Measurements from ENCODE around the gene DNAI1. TPM values are rescaled to one million over a fixed set of nuclear protein-coding genes. Genes with fewer than 3 reads are reported as not detected.
A peak's percentile ranks its signal among the peaks of the same experiment; 100 is the strongest.

Gene DNAI1
- total and polyA plus RNA-seq, 2 experiments from 2014 or later: 0.57 TPM; not detected in 1

DNA sequence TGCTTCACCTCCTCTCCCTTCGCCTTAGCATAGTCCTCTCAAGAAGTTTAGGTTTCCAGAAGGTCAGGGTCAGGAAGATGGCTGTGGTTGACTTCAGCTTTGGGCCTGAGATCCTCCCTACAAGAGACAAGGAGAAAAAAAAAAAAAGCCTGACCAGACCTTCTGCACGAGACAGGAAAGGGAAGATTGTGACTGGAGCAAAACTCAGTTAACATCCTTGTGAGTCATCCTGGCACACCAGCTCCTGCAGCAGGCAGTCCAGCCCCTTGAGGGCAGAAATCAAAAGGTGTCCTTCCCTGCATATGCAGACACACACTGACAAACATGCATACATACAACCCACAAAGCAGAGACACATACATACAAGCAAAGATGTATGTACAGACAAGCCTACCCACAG, 82.2 kb downstream of the DNAI1 start:
- Histone ChIP-seq H3K36me3 (replicated peaks; ENCODE audit: insufficient read depth, low read depth) (no peaks in the 10 kb centered on the region), H3K4me3 (no peak overlapping the region), H3K79me2 (no peaks in the 10 kb centered on the region), H2AFZ (no peak overlapping the region), H3K27me3 (peaks cover 6% of the 10 kb centered on the region), H3K9me2 (replicated peaks; ENCODE audit: insufficient read depth) (no peaks in the 10 kb centered on the region), H3K4me2 (no peak overlapping the region), H4K20me1 (ENCODE audit: insufficient read depth, poor library complexity, severe bottlenecking) (no peaks in the 10 kb centered on the region), H3K27ac (no peak overlapping the region), H3K9me3 (ENCODE audit: low read depth) (no peaks in the 10 kb centered on the region), H3K4me1 (ENCODE audit: insufficient read depth) (no peaks in the 10 kb centered on the region)
- WGBS (ENCODE audit: low lambda C conversion rate, missing lambda C conversion rate): 68% methylated on average over 2 of the region's 2 CpGs
- TF ChIP-seq, protein P1, sequence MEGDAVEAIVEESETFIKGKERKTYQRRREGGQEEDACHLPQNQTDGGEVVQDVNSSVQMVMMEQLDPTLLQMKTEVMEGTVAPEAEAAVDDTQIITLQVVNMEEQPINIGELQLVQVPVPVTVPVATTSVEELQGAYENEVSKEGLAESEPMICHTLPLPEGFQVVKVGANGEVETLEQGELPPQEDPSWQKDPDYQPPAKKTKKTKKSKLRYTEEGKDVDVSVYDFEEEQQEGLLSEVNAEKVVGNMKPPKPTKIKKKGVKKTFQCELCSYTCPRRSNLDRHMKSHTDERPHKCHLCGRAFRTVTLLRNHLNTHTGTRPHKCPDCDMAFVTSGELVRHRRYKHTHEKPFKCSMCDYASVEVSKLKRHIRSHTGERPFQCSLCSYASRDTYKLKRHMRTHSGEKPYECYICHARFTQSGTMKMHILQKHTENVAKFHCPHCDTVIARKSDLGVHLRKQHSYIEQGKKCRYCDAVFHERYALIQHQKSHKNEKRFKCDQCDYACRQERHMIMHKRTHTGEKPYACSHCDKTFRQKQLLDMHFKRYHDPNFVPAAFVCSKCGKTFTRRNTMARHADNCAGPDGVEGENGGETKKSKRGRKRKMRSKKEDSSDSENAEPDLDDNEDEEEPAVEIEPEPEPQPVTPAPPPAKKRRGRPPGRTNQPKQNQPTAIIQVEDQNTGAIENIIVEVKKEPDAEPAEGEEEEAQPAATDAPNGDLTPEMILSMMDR (IDR thresholded peaks at IDR 0.05; ENCODE audit: poor library complexity): no peak
- no peak for TF ChIP-seq EZH2 (IDR thresholded peaks at IDR 0.05; ENCODE audit: borderline replicate concordance)
- no peak for TF ChIP-seq EZH2phosphoT487 (IDR thresholded peaks at IDR 0.05; ENCODE audit: low read depth, severe bottlenecking, unreplicated experiment)
- DNase-seq (ENCODE audit: low spot score): peak; percentile 42

DNA sequence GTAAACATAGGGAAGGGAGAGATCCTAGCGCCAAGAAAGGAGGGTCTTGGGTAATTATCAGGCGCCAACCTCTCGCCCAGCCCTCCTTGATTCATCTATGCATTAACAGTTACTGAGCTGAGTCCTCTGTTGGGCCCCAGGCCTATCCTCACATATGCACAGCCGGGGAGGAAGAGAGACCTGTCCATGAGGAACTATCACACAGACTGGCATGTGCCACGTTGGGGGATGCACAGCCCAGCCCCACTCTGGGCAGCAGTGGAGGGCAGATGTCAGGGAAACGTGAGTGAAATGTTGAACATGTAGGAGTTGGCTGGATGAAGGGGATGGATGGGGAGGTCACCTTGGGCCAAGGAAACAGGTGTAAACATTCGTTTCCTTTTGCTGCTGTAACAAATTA, 82.9 kb downstream of the DNAI1 start:
- H3K27me3 ChIP-seq: peaks cover 6% of the 10 kb centered on the region
- DNase-seq (ENCODE audit: low spot score): no peak
- no peak for TF ChIP-seq EZH2phosphoT487 (IDR thresholded peaks at IDR 0.05; ENCODE audit: low read depth, severe bottlenecking, unreplicated experiment)
- TF ChIP-seq, protein P1 (IDR thresholded peaks at IDR 0.05; ENCODE audit: poor library complexity): no peak
- TF ChIP-seq EZH2 (IDR thresholded peaks at IDR 0.05; ENCODE audit: borderline replicate concordance): no peak

DNA sequence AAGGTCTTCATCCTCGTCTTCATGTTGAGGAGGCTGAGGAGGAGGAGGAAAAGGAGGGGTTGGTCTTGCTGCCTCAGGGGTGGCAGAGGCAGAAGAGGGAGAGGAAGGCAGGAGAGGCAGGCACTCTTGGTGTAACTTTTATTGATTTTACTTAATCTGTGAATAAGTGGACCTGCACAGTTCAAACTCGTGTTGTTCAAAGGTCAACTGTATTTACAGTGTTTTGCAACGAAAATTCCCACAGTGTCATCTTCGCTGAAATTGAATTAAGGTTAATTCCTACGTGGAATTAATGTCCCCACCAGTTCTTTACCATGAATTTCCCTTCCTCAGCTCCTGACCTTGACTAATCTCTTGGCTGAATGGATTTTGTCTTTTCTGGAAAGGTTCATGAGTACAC, 85.4 kb downstream of the DNAI1 start:
- no peaks in the 10 kb centered on the region for H3K79me2 ChIP-seq
- TF ChIP-seq, protein P1 (IDR thresholded peaks at IDR 0.05; ENCODE audit: poor library complexity): no peak
- no peak for TF ChIP-seq EZH2 (IDR thresholded peaks at IDR 0.05; ENCODE audit: borderline replicate concordance)
- H4K20me1 ChIP-seq (ENCODE audit: insufficient read depth, poor library complexity, severe bottlenecking): no peaks in the 10 kb centered on the region
- H3K27ac ChIP-seq: no peak overlapping the region
- no peaks in the 10 kb centered on the region for H3K36me3 ChIP-seq (replicated peaks; ENCODE audit: insufficient read depth, low read depth)
- no peak for DNase-seq (ENCODE audit: low spot score)
- H3K4me2 ChIP-seq: no peak overlapping the region
- H3K9me2 ChIP-seq (replicated peaks; ENCODE audit: insufficient read depth): no peaks in the 10 kb centered on the region
- H3K4me3 ChIP-seq: no peak overlapping the region
- 67% methylated on average over 5 of the region's 5 CpGs for WGBS (ENCODE audit: low lambda C conversion rate, missing lambda C conversion rate)
- H2AFZ ChIP-seq: no peak overlapping the region
- H3K4me1 ChIP-seq (ENCODE audit: insufficient read depth): no peaks in the 10 kb centered on the region
- H3K27me3 ChIP-seq: peaks cover 9% of the 10 kb centered on the region
- no peaks in the 10 kb centered on the region for H3K9me3 ChIP-seq (ENCODE audit: low read depth)

More for the DNA sequence above, 82.9 kb downstream of the DNAI1 start:
- Histone ChIP-seq H3K9me2 (replicated peaks; ENCODE audit: insufficient read depth) (no peaks in the 10 kb centered on the region), H3K9me3 (ENCODE audit: low read depth) (no peaks in the 10 kb centered on the region), H2AFZ (no peak overlapping the region), H3K4me3 (no peak overlapping the region), H4K20me1 (ENCODE audit: insufficient read depth, poor library complexity, severe bottlenecking) (no peaks in the 10 kb centered on the region), H3K36me3 (replicated peaks; ENCODE audit: insufficient read depth, low read depth) (no peaks in the 10 kb centered on the region), H3K4me1 (ENCODE audit: insufficient read depth) (no peaks in the 10 kb centered on the region), H3K27ac (no peak overlapping the region), H3K79me2 (no peaks in the 10 kb centered on the region), H3K4me2 (no peak overlapping the region)
- 90% methylated on average over 7 of the region's 7 CpGs for WGBS (ENCODE audit: low lambda C conversion rate, missing lambda C conversion rate)

DNA sequence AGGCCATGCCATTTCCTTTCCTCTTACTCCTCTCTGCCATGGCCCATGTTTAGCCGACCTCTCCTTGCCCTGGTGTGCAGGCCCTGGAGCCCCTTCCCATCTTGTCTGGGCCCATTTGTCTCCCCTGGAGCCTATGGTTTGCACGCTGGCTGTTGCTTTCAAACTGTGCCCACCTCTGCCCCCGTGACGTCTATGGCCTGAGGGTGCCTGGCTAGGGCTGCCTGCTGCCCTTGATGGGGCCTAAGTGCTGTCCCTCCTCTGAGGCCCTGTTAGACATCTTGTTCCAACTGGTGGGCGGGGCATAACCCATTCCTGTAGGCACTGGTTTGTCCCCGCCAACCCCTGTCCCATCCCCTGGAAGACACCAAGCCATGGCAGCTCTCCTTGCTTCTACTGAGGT, 86.9 kb downstream of the DNAI1 start:
- DNase-seq (ENCODE audit: low spot score): no peak
- Histone ChIP-seq H3K9me3 (ENCODE audit: low read depth) (no peaks in the 10 kb centered on the region), H2AFZ (no peak overlapping the region), H3K79me2 (no peaks in the 10 kb centered on the region), H3K4me2 (no peak overlapping the region), H3K27me3 (peaks cover 9% of the 10 kb centered on the region), H3K36me3 (replicated peaks; ENCODE audit: insufficient read depth, low read depth) (no peaks in the 10 kb centered on the region), H3K27ac (no peak overlapping the region), H3K4me1 (ENCODE audit: insufficient read depth) (no peaks in the 10 kb centered on the region), H3K4me3 (no peak overlapping the region), H3K9me2 (replicated peaks; ENCODE audit: insufficient read depth) (no peaks in the 10 kb centered on the region), H4K20me1 (ENCODE audit: insufficient read depth, poor library complexity, severe bottlenecking) (no peaks in the 10 kb centered on the region)
- TF ChIP-seq EZH2phosphoT487 (IDR thresholded peaks at IDR 0.05; ENCODE audit: low read depth, severe bottlenecking, unreplicated experiment) (no peak), EZH2 (IDR thresholded peaks at IDR 0.05; ENCODE audit: borderline replicate concordance) (no peak)
- TF ChIP-seq, protein P1 (IDR thresholded peaks at IDR 0.05; ENCODE audit: poor library complexity): no peak
- 88% methylated on average over 6 of the region's 6 CpGs for WGBS (ENCODE audit: low lambda C conversion rate, missing lambda C conversion rate)

Measured in hepatocyte (in vitro differentiated cells).